K562 (cell line): ENCODE results near the gene CSRNP2. TPM values are rescaled to one million over a fixed set of nuclear protein-coding genes. Genes with fewer than 3 reads are reported as not detected.
A peak's percentile ranks its signal among the peaks of the same experiment; 100 is the strongest.

Source experiments
- ARID3A ChIP-seq: IDR thresholded peaks from 2 replicates; pipeline ENCODE4 v1.6.1; 2012; ENCODE audit warnings: low read depth, low read length, improper control_type of control experiment, borderline replicate concordance
- CBFA2T2 ChIP-seq: fragments of 450-650 bp; conservative IDR thresholded peaks from 2 replicates; pipeline ENCODE4 v1.6.1; 2017; ENCODE audit warnings: mild to moderate bottlenecking
- CCAR2 ChIP-seq: fragments of 200-400 bp; formaldehyde crosslinking; IDR thresholded peaks from 2 replicates; pipeline ENCODE4 v1.6.1; 2017; ENCODE audit warnings: mild to moderate bottlenecking, low read depth, low read length
- DACH1 ChIP-seq: fragments of 450-650 bp; IDR thresholded peaks from 2 replicates; pipeline ENCODE4 v1.6.1; 2018; ENCODE audit not compliant: partially characterized antibody
- FOS ChIP-seq: IDR thresholded peaks from 3 replicates; pipeline ENCODE4 v1.6.1; 2011; ENCODE audit not compliant: insufficient read length; ENCODE audit errors: extremely low read depth
- FOXM1 ChIP-seq, 2 experiments: fragments of 450-650 bp in 1 of 2; sonication (generic) in 1 of 2; formaldehyde crosslinking in 1 of 2; IDR thresholded peaks; 2 replicates each; pipeline versions ENCODE4 v1.6.1 to v1.9.0; 2017 to 2022; ENCODE audit warnings: low read depth in 2 of 2, mild to moderate bottlenecking in 2 of 2, missing genetic modification reagents in 1 of 2, moderate library complexity in 1 of 2
- FOXO4 ChIP-seq: fragments of 450-650 bp; formaldehyde crosslinking; IDR thresholded peaks from 2 replicates; pipeline ENCODE4 v1.4.0; 2020; ENCODE audit warnings: mild to moderate bottlenecking, moderate library complexity
- GATAD2A ChIP-seq: fragments of 450-650 bp; IDR thresholded peaks from 2 replicates; pipeline ENCODE4 v1.6.1; 2017
- JUNB ChIP-seq: fragments of 450-650 bp; formaldehyde crosslinking; conservative IDR thresholded peaks from 2 replicates; pipeline ENCODE4 v1.4.0; 2020; ENCODE audit warnings: mild to moderate bottlenecking
- KAT8 ChIP-seq: fragments of 450-650 bp; IDR thresholded peaks from 2 replicates; pipeline ENCODE4 v1.6.1; 2016; ENCODE audit warnings: low read depth, mild to moderate bottlenecking
- MEF2D ChIP-seq: conservative IDR thresholded peaks from 2 replicates; pipeline ENCODE4 v1.6.1; 2016; ENCODE audit warnings: low read depth, missing genetic modification characterization, missing compliant biosample characterization
- MTA2 ChIP-seq: fragments of 450-650 bp; IDR thresholded peaks from 2 replicates; pipeline ENCODE4 v1.6.1; 2016; ENCODE audit warnings: low read depth
- NFE2 ChIP-seq: IDR thresholded peaks from 2 replicates; pipeline ENCODE4 v1.6.1; 2014; ENCODE audit warnings: antibody characterized with exemption, low read depth
- PKNOX1 ChIP-seq: fragments of 450-650 bp; IDR thresholded peaks from 2 replicates; pipeline ENCODE4 v1.6.1; 2016
- PRPF4 ChIP-seq: fragments of 200-400 bp; formaldehyde crosslinking; IDR thresholded peaks from one replicate; pipeline ENCODE4 v1.6.1; 2017; ENCODE audit warnings: low read length, low read depth, mild to moderate bottlenecking; ENCODE audit not compliant: insufficient read depth, poor library complexity, severe bottlenecking
- RBM34 ChIP-seq: fragments of 200-400 bp; formaldehyde crosslinking; IDR thresholded peaks from 2 replicates; pipeline ENCODE4 v1.6.1; 2018; ENCODE audit warnings: low read length, borderline replicate concordance; ENCODE audit not compliant: insufficient read depth
- SMARCB1 ChIP-seq: IDR thresholded peaks from 2 replicates; pipeline ENCODE4 v1.6.1; 2011; ENCODE audit warnings: improper control_type of control experiment, low read depth; ENCODE audit not compliant: insufficient read length
- SMC3 ChIP-seq: conservative IDR thresholded peaks from 2 replicates; pipeline ENCODE4 v1.6.1; 2011; ENCODE audit warnings: low read depth, low read length, improper control_type of control experiment; ENCODE audit not compliant: insufficient read depth
- TAL1 ChIP-seq: fragments of 450-650 bp; IDR thresholded peaks from 2 replicates; pipeline ENCODE4 v1.6.1; 2016; ENCODE audit warnings: mild to moderate bottlenecking
- ZC3H4 ChIP-seq: sonication (generic); formaldehyde crosslinking; IDR thresholded peaks from 2 replicates; pipeline ENCODE4 v1.9.0; 2021; ENCODE audit warnings: missing genetic modification reagents, borderline replicate concordance
- ZNF609 ChIP-seq: sonication (generic); formaldehyde crosslinking; IDR thresholded peaks from 2 replicates; pipeline ENCODE4 v1.8.1; 2023; ENCODE audit warnings: missing genetic modification reagents, mild to moderate bottlenecking, borderline replicate concordance
- polyA plus RNA-seq, 8 experiments: library from polyadenylated mRNA; depleted of rRNA in 4 of 8; stranded (reverse) in 5 of 8; unstranded in 3 of 8; fragments of >200 nt; fragmentation: Nextera tagmentation in 2 of 8; fragmentation: Illumina TruSeq in 1 of 8; extraction: Ambion mirVana in 2 of 8; extraction: Trizol in 1 of 8; gene quantifications; 2 replicates each; pipeline versions ENCODE4 v1.2.1 to v1.2.3, GENCODE V29; 2011 to 2014; ENCODE audit warnings: inconsistent platforms in 1 of 8, missing spikeins in 1 of 8
- total RNA-seq, 7 experiments: library from RNA; depleted of rRNA in 6 of 7; stranded (reverse); fragments of >200 nt in 6 of 7; fragmentation: Illumina TruSeq in 2 of 7; extraction: Trizol in 2 of 7; gene quantifications; 2 replicates each; pipeline versions ENCODE4 v1.2.1 to v1.2.3, GENCODE V29; 2011 to 2021; ENCODE audit warnings: low replicate concordance in 1 of 7

The CSRNP2 gene
- total and polyA plus RNA-seq, 9 of the 15 experiments (the other 6 are each of a cell fraction or from before 2014, with no cell fraction given), result 1.6 to 13.9 (median 5.9) TPM

- TF ChIP-seq FOS (no peak), DACH1 (no peak), ZC3H4 (CRISPR knock-in tag) (no peak), FOXO4 (no peak), CCAR2 (no peak), RBM34 (no peak), PRPF4 (no peak), PKNOX1 (0 out of 2 replicates have a peak, but pooled peaks have one; percentile 49), SMARCB1 (peak; percentile 95), SMC3 (no peak), MTA2 (0 out of 2 replicates have a peak, but pooled peaks have one; percentile 7), GATAD2A (no peak), TAL1 (peak; percentile 54), FOXM1 (IDR thresholded peaks at IDR 0.05; ENCODE audit: low read depth) (no peak), FOXM1 (CRISPR knock-in tag; IDR thresholded peaks at IDR 0.05; ENCODE audit: low read depth) (no peak), NFE2 (no peak), CBFA2T2 (peak; percentile 48; the same call in 1 of the 2 replicates), KAT8 (no peak), JUNB (no peak), ARID3A (0 out of 2 replicates have a peak, but pooled peaks have one; percentile 14), ZNF609 (no peak), MEF2D (no peak)
These were observed 65.9 kb downstream of the CSRNP2 start (continued) for GRCh38 chr12:51017452-51017851.
